Central memory CD8-positive, alpha-beta T cell (primary cell): ENCODE results near the gene RPA1.

Experiments used
- ATAC-seq: fragments of 150-1000 bp; cut with Tn5 transposase; replicated peaks from 2 replicates; pipeline ENCODE4 v1.10.0; 2022; ENCODE audit warnings: mild to moderate bottlenecking, moderate FRiP score, moderate number of reproducible peaks; ENCODE audit not compliant: poor library complexity, severe bottlenecking; ENCODE audit errors: extremely low read depth
- DNase-seq, 2 donors: peaks; one replicate each; pipeline ENCODE4 v3.0.0; 2021; ENCODE audit warnings: low spot score in 2 of 2
- H3K27ac Mint-ChIP-seq: one replicate; pipeline ENCODE4 v1.8.0; 2022; ENCODE audit warnings: low read depth, mild to moderate bottlenecking, moderate library complexity, mixed read lengths
- H3K27me3 Mint-ChIP-seq: one replicate; pipeline ENCODE4 v1.8.0; 2022; ENCODE audit warnings: mixed read lengths
- H3K36me3 Mint-ChIP-seq: one replicate; pipeline ENCODE4 v1.8.0; 2022; ENCODE audit warnings: mild to moderate bottlenecking, moderate library complexity, mixed read lengths; ENCODE audit not compliant: insufficient read depth
- H3K4me1 Mint-ChIP-seq: one replicate; pipeline ENCODE4 v1.8.0; 2022; ENCODE audit warnings: mixed read lengths
- H3K4me3 Mint-ChIP-seq: one replicate; pipeline ENCODE4 v1.8.0; 2022; ENCODE audit warnings: mild to moderate bottlenecking, moderate library complexity, mixed read lengths
- H3K9me3 Mint-ChIP-seq: one replicate; pipeline ENCODE4 v1.8.0; 2022; ENCODE audit warnings: mixed read lengths

RPA1 gene

GRCh38 chr17:1907909-1908698 is 78.3 kb downstream of the RPA1 start:
- H3K27me3 Mint-ChIP-seq = peaks cover 67% of the 10 kb centered on the region
- H3K36me3 Mint-ChIP-seq = no peaks in the 10 kb centered on the region
- peak overlapping the region; percentile 38 for H3K4me3 Mint-ChIP-seq
- ATAC-seq = no peak
- H3K27ac Mint-ChIP-seq = no peak overlapping the region
- H3K4me1 Mint-ChIP-seq = peaks cover 5% of the 10 kb centered on the region
- no peaks in the 10 kb centered on the region for H3K9me3 Mint-ChIP-seq
- no peak for DNase-seq

GRCh38 chr17:1908699-1909309 is 79.0 kb downstream of the RPA1 start:
- H3K27ac Mint-ChIP-seq = no peak overlapping the region
- peak overlapping the region; percentile 38 for H3K4me3 Mint-ChIP-seq
- H3K9me3 Mint-ChIP-seq = no peaks in the 10 kb centered on the region
- ATAC-seq = no peak
- H3K36me3 Mint-ChIP-seq = no peaks in the 10 kb centered on the region
- H3K27me3 Mint-ChIP-seq = peaks cover 74% of the 10 kb centered on the region
- DNase-seq = no peak
- peaks cover 5% of the 10 kb centered on the region for H3K4me1 Mint-ChIP-seq

DNA sequence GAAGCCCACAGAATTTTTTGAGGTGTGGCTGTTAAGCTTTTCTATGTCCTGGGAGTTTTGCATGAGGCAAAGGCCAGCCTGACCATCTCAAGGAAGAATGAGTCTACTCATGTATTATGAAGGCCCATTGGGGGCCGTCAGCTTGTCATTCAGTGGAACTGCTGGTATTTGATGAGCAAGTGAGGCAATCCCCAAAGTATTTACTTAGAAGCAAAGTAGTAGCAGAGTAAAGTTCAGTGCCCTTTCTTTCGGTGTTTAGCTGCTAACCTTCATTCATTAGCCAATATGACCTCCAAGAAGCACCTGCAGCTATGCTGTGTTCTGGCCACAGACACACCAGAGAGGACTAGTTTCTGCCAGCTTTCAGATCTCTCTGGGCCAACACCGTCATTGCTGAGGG is 80.2 kb downstream of the RPA1 start:
- H3K4me3 Mint-ChIP-seq = no peak overlapping the region
- peaks cover 5% of the 10 kb centered on the region for H3K4me1 Mint-ChIP-seq
- no peaks in the 10 kb centered on the region for H3K9me3 Mint-ChIP-seq
- ATAC-seq (no peak), DNase-seq (no peak)
- peaks cover 76% of the 10 kb centered on the region for H3K27me3 Mint-ChIP-seq
- H3K36me3 Mint-ChIP-seq = peaks cover 2% of the 10 kb centered on the region
- H3K27ac Mint-ChIP-seq = no peak overlapping the region

DNA sequence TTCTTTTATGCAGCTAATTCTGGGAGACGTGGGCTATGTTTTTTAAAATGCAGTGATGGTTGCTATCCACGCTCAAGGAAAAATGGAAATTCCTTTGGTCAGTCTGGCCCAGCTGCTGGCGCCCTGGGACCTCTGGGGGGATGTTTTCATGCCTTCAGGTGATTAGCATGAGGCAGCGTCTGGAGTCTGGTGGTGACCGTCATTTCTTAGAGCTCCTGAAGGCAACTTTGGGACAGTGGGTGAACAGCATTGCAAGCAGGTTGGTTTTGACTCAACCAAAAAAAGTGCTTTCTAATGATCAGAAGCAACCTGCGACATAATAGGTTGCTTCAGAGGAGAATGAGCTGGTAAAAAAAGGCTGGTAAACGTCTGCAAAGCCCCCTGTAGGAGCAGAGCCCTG is 82.3 kb downstream of the RPA1 start:
- H3K27me3 Mint-ChIP-seq = peaks cover 77% of the 10 kb centered on the region
- no peaks in the 10 kb centered on the region for H3K9me3 Mint-ChIP-seq
- peaks cover 4% of the 10 kb centered on the region for H3K36me3 Mint-ChIP-seq
- H3K27ac Mint-ChIP-seq = no peak overlapping the region
- no peak overlapping the region for H3K4me3 Mint-ChIP-seq
- DNase-seq = no peak
- no peak for ATAC-seq
- H3K4me1 Mint-ChIP-seq = peaks cover 5% of the 10 kb centered on the region

DNA sequence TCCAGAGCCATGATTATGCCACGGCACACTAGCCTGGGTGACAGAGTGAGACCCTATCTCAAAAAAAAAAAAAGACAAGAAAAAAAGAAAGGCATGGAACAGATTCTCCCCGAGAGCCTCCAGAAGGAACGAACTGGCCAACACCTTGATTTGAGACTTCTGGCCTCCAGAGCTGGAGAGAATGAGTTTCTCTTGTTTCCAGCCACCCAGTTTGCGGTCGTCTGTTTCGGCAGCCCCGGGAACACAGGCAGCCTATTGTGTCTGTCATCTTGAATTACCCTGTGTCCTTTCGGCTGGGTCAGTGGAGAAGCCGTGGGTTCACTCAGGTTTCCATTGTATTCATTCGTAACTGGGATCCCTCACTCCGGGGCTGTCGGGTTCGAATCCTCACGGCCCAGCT is 83.9 kb downstream of the RPA1 start:
- peaks cover 66% of the 10 kb centered on the region for H3K27me3 Mint-ChIP-seq
- H3K9me3 Mint-ChIP-seq = no peaks in the 10 kb centered on the region
- H3K36me3 Mint-ChIP-seq = peaks cover 4% of the 10 kb centered on the region
- H3K4me3 Mint-ChIP-seq = no peak overlapping the region
- no peak for DNase-seq
- H3K27ac Mint-ChIP-seq = no peak overlapping the region
- ATAC-seq = no peak
- peaks cover 5% of the 10 kb centered on the region for H3K4me1 Mint-ChIP-seq

DNA sequence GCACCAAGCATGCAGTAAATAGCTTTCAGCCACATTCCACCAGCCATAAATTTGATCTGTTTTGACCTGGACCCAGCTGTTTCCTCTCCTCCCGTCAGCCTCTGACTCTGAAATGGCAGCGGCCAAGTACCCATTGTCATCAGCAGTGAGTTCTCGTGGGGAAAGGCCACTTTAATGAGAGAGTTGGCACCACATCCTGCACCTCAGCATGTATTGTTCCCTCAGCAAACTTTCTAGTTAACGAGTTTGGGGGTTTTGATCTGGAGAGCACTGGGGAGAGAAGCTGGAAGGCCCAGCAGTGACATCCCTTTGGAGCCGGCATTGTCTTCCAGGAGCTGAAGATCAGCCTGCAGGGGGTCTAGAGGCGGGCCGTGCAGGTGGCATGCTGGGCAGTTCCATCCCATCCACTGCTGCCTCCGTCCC is 84.9 kb downstream of the RPA1 start:
- no peaks in the 10 kb centered on the region for H3K9me3 Mint-ChIP-seq
- DNase-seq (no peak), ATAC-seq (no peak)
- H3K4me3 Mint-ChIP-seq = no peak overlapping the region
- no peaks in the 10 kb centered on the region for H3K4me1 Mint-ChIP-seq
- no peak overlapping the region for H3K27ac Mint-ChIP-seq
- peaks cover 4% of the 10 kb centered on the region for H3K36me3 Mint-ChIP-seq
- peaks cover 56% of the 10 kb centered on the region for H3K27me3 Mint-ChIP-seq

DNA sequence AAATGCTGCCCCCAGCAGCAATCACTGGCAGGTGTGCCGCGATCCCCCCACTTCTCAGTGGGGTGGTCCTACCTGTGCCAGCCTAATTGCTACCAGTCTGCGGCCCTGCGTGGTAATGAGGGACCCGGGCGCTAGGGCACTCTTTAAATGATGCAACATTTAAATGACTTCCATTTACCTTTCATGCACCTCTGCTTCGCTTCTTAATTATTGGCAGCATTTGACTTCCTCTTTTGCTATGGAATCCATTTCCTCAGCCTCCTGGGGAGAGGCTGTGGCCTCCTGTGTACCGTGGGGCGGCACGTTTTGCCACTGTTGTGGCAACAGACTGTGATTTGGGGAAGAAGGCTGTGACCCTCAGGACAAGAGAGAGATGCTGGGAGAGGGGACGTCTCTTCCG is 86.1 kb downstream of the RPA1 start:
- H3K9me3 Mint-ChIP-seq = no peaks in the 10 kb centered on the region
- no peak for DNase-seq
- no peak overlapping the region for H3K4me3 Mint-ChIP-seq
- no peaks in the 10 kb centered on the region for H3K4me1 Mint-ChIP-seq
- ATAC-seq = no peak
- H3K27me3 Mint-ChIP-seq = peaks cover 50% of the 10 kb centered on the region
- H3K27ac Mint-ChIP-seq = no peak overlapping the region
- peaks cover 4% of the 10 kb centered on the region for H3K36me3 Mint-ChIP-seq

DNA sequence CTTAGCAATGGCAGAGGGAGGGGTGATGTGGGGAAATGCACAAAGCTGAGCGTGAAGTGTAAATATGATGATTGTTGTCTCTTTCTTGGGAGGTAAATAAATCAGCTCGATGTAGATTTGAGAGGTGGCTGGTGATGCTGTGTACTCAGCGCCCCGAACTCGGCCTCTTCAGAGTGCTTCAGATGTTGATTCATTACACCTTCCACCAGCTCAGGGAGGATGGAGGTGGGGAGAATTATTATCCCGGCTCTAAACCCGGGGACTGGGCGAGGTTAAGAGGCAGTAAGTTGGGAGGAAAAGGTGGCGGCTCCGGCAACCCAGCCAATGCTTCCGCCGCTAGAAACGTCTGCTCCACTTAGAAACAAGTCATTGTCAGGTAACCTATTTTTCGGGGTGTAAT is 86.5 kb downstream of the RPA1 start:
- Mint-ChIP-seq H3K9me3 (no peaks in the 10 kb centered on the region), H3K27ac (no peak overlapping the region), H3K36me3 (peaks cover 4% of the 10 kb centered on the region), H3K27me3 (peaks cover 47% of the 10 kb centered on the region), H3K4me3 (no peak overlapping the region), H3K4me1 (no peaks in the 10 kb centered on the region)
- no peak for ATAC-seq
- no peak for DNase-seq

GRCh38 chr17:1916963-1917715 is 87.3 kb downstream of the RPA1 start:
- H3K9me3 Mint-ChIP-seq = no peaks in the 10 kb centered on the region
- H3K4me3 Mint-ChIP-seq = no peak overlapping the region
- no peak overlapping the region for H3K27ac Mint-ChIP-seq
- peaks cover 39% of the 10 kb centered on the region for H3K27me3 Mint-ChIP-seq
- DNase-seq (no peak), ATAC-seq (no peak)
- no peaks in the 10 kb centered on the region for H3K4me1 Mint-ChIP-seq
- peaks cover 4% of the 10 kb centered on the region for H3K36me3 Mint-ChIP-seq

DNA sequence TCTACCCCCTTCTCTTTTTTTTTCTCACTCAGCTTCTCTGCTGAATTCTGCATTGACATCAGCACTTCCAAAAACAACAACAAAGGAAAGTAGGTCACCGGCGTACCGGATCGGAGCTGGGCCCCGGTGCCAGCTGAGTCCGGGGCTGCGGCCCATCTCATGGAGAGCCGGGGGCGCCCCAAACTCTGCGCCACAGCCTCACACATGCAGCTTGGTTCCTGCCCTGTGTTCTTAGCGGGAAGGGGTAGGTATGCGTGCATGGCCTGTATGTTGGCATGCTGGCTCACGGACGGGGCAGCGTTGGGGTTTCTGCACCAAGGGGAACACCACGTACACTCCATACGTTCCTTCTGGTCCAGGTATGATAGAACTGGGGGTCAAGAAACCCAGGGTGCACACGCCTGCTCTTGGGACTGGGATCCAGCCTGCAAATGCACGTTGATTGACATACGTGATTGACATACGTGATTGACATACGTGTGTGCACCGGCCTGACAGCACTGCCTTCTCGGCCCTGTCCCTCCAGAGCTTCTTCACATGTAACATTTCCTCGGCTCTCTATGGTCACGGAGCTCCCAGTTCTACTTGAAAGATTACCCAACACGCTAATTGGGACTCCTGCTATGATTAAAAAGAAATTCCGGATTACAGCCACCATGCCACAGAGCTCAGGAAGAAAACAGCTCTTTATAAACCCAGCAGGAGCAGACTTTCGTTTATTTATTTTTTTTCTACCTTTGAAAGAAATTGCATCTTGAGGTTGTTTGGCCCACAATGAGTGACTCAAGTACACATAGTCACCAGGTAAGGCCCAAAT is 88.7 kb downstream of the RPA1 start:
- Mint-ChIP-seq H3K27me3 (peaks cover 25% of the 10 kb centered on the region), H3K36me3 (peaks cover 4% of the 10 kb centered on the region), H3K27ac (no peak overlapping the region), H3K9me3 (no peaks in the 10 kb centered on the region), H3K4me1 (no peaks in the 10 kb centered on the region), H3K4me3 (no peak overlapping the region)
- no peak for ATAC-seq
- no peak for DNase-seq

- H3K9me3 Mint-ChIP-seq = no peaks in the 10 kb centered on the region
- H3K27me3 Mint-ChIP-seq = peaks cover 21% of the 10 kb centered on the region
- no peak for DNase-seq
- H3K36me3 Mint-ChIP-seq = peaks cover 2% of the 10 kb centered on the region
- no peaks in the 10 kb centered on the region for H3K4me1 Mint-ChIP-seq
- H3K27ac Mint-ChIP-seq = no peak overlapping the region
- no peak for ATAC-seq
- no peak overlapping the region for H3K4me3 Mint-ChIP-seq
These were observed 89.4 kb downstream of the RPA1 start for GRCh38 chr17:1919201-1919600.

DNA sequence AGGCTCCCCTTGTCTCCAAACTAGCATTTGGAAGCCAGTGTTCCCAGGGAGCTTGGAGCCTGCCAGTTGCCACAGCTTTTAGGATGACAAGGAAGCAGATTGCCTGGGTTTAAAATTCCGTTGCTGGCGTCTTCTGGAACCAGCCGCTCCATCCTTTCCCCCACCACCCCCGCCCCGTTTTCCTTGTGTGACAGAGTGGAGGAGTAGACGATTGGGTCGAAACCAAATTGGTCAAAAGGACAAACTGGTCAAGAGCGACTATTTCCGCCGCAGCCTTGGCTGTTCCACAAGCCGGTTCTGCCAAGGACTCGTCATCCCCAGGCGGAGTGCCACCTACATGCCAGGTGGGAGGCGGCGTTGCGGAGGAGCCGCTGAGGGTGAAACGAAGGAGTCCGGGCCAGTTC is 91.1 kb downstream of the RPA1 start:
- peaks cover 12% of the 10 kb centered on the region for H3K27me3 Mint-ChIP-seq
- no peak for DNase-seq
- no peaks in the 10 kb centered on the region for H3K4me1 Mint-ChIP-seq
- no peak overlapping the region for H3K27ac Mint-ChIP-seq
- no peak overlapping the region for H3K4me3 Mint-ChIP-seq
- no peaks in the 10 kb centered on the region for H3K9me3 Mint-ChIP-seq
- H3K36me3 Mint-ChIP-seq = peaks cover under 1% of the 10 kb centered on the region
- ATAC-seq = no peak
